Stimulated activated CD4-positive, alpha-beta T cell treated with anti-CD3 and anti-CD28 coated beads, Interleukin-1b, Interleukin-23, amount 100 ng/mL, for 1 hour (primary cell): Measurements from ENCODE around the gene TFPI.
"Not testable (repeated sequence)": the region's sequence is repeated elsewhere in the genome, so short reads cannot be mapped to it uniquely, and the experiment has no call there.

Experiments
- DNase-seq, 2 donors: peaks; one replicate each; pipeline ENCODE4 v3.0.0-alpha.2; 2020; ENCODE audit warnings: low read depth in 2 of 2

The TFPI gene

GRCh38 chr2:187554011-187554703 lies at the start of gene TFPI:
Gene TFPI, minus strand, starts transcription at chr2:187554435. Its CDS starts 50,667 bp downstream, at chr2:187503768.
- DNase-seq = no peak

- DNase-seq = no peak
Observed at GRCh38 chr2:187594801-187595200, 40.6 kb upstream of the TFPI start.

GRCh38 chr2:187593697-187594096 lies 39.5 kb upstream of the TFPI start:
- DNase-seq = no peak

GRCh38 chr2:187593098-187593497 lies 38.9 kb upstream of the TFPI start:
- DNase-seq = no peak

GRCh38 chr2:187590175-187590574 lies 35.9 kb upstream of the TFPI start:
- no peak for DNase-seq

- no peak for DNase-seq
Observed at GRCh38 chr2:187586011-187586641, 31.9 kb upstream of the TFPI start.

GRCh38 chr2:187581125-187581896 lies 27.1 kb upstream of the TFPI start:
- no peak for DNase-seq

- no peak for DNase-seq
Observed at GRCh38 chr2:187580462-187581124, 26.4 kb upstream of the TFPI start.

GRCh38 chr2:187577310-187577709 lies 23.1 kb upstream of the TFPI start:
- DNase-seq = no peak

- DNase-seq = no peak
Observed at GRCh38 chr2:187576906-187577305, 22.7 kb upstream of the TFPI start.

GRCh38 chr2:187575751-187576067 lies 21.5 kb upstream of the TFPI start:
- DNase-seq = no peak

- no peak for DNase-seq
Observed at GRCh38 chr2:187574969-187575750, 20.9 kb upstream of the TFPI start.

- DNase-seq = no peak
Observed at GRCh38 chr2:187573722-187574121, 19.5 kb upstream of the TFPI start.

- DNase-seq = not testable (repeated sequence)
Observed at GRCh38 chr2:187571996-187572395, 17.8 kb upstream of the TFPI start.

- DNase-seq = no peak
Observed at GRCh38 chr2:187569571-187569970, 15.3 kb upstream of the TFPI start.

- no peak for DNase-seq
Observed at GRCh38 chr2:187569042-187569441, 14.8 kb upstream of the TFPI start.

GRCh38 chr2:187567126-187567525 lies 12.9 kb upstream of the TFPI start:
- no peak for DNase-seq

- no peak for DNase-seq
Observed at GRCh38 chr2:187566712-187567111, 12.5 kb upstream of the TFPI start.

- no peak for DNase-seq
Observed at GRCh38 chr2:187566266-187566665, 12.0 kb upstream of the TFPI start.

- not testable (repeated sequence) for DNase-seq
Observed at GRCh38 chr2:187565618-187566017, 11.4 kb upstream of the TFPI start.

GRCh38 chr2:187556493-187556892 lies 2.3 kb upstream of the TFPI start:
- DNase-seq = not testable (repeated sequence)

- DNase-seq = no peak
Observed at GRCh38 chr2:187554704-187555082, 458 bp upstream of the TFPI start.
